Breast epithelium (tissue), 4 donors: ENCODE data around the gene FCER1G. TPM values are rescaled to one million over a fixed set of nuclear protein-coding genes. Genes with fewer than 3 reads are reported as not detected.

Source experiments
- DNase-seq, 2 donors: peaks; one replicate each; pipeline ENCODE4 v3.0.0-alpha.2; 2019; ENCODE audit warnings: low spot score in 2 of 2
- H3K27ac ChIP-seq, 2 donors: fragments of 200-600 bp; sonication (generic) in 1 of 2; one replicate each; pipeline ENCODE4 v1.5.1; 2016 to 2019; ENCODE audit warnings: mild to moderate bottlenecking in 1 of 2
- H3K27me3 ChIP-seq, 2 donors: fragments of 200-600 bp; sonication (generic) in 1 of 2; one replicate each; pipeline versions ENCODE4 v1.5.1 to v1.6.0; 2017 to 2019; ENCODE audit warnings: control low read depth in 1 of 2, mild to moderate bottlenecking in 1 of 2
- H3K36me3 ChIP-seq: fragments of 200-600 bp; one replicate; pipeline ENCODE4 v1.5.1; 2019
- H3K4me1 ChIP-seq, 2 donors: fragments of 200-600 bp; sonication (generic); one replicate each; pipeline ENCODE4 v1.5.1; 2016 to 2019; ENCODE audit warnings: control low read depth in 1 of 2
- H3K4me3 ChIP-seq, 3 donors: fragments of 200-600 bp; sonication (generic); 1 replicate in 2 of 3; 2 replicates in 1 of 3; pipeline ENCODE4 v1.5.1; 2016 to 2019; ENCODE audit warnings: mild to moderate bottlenecking in 3 of 3, moderate library complexity in 2 of 3
- H3K9me3 ChIP-seq, 2 donors: fragments of 200-600 bp; sonication (generic) in 1 of 2; one replicate each; pipeline ENCODE4 v1.5.1; 2016 to 2019; ENCODE audit warnings: control low read depth in 1 of 2
- CTCF ChIP-seq, 3 donors: fragments of 450-650 bp; IDR thresholded peaks; one replicate each; pipeline ENCODE4 v1.5.1; 2016 to 2017; ENCODE audit warnings: antibody characterized with exemption in 3 of 3, mild to moderate bottlenecking in 3 of 3, moderate library complexity in 3 of 3
- POLR2A ChIP-seq: fragments of 450-650 bp; IDR thresholded peaks from one replicate; pipeline ENCODE4 v1.6.1; 2016; ENCODE audit warnings: antibody characterized with exemption, mild to moderate bottlenecking, moderate library complexity
- POLR2AphosphoS5 ChIP-seq, 3 donors: sonication (generic); formaldehyde crosslinking; IDR thresholded peaks; one replicate each; pipeline ENCODE4 v1.6.1; 2017; ENCODE audit warnings: antibody characterized with exemption in 3 of 3
- intact Hi-C: fragments of 100-400 bp; cut with DNase I; formaldehyde crosslinking; loops from one replicate; pipeline ENCODE4 v1.15.1; 2023; ENCODE audit warnings: low total_unique reads
- total RNA-seq, 3 donors: library from RNA; depleted of rRNA; stranded (reverse); fragments of >200 nt; gene quantifications; one replicate each; pipeline ENCODE4 v1.1.0, GENCODE V29; 2016

Gene FCER1G
- total RNA-seq, 3 donors from 2014 or later, result 40.3 to 153 (median 70.1) TPM

GRCh38 chr1:161200421-161200991 is 14.6 kb upstream of the FCER1G start:
- Histone ChIP-seq H3K27me3 (no peaks in the 10 kb centered on the region), H3K4me3 (peak overlapping the region in 1 of 3 donors; percentile 69), H3K9me3 (no peaks in the 10 kb centered on the region), H3K4me1 (peaks cover 24% of the 10 kb centered on the region in 2 donors), H3K27ac (peak overlapping the region; percentile 97 to 98), H3K36me3 (no peaks in the 10 kb centered on the region)
- intact Hi-C loops, result no loop called here
- TF ChIP-seq CTCF (IDR thresholded peaks at IDR 0.05), result no peak
- TF ChIP-seq POLR2AphosphoS5 (IDR thresholded peaks at IDR 0.05), result no peak
- no peak for TF ChIP-seq POLR2A
- DNase-seq, result no peak

DNA sequence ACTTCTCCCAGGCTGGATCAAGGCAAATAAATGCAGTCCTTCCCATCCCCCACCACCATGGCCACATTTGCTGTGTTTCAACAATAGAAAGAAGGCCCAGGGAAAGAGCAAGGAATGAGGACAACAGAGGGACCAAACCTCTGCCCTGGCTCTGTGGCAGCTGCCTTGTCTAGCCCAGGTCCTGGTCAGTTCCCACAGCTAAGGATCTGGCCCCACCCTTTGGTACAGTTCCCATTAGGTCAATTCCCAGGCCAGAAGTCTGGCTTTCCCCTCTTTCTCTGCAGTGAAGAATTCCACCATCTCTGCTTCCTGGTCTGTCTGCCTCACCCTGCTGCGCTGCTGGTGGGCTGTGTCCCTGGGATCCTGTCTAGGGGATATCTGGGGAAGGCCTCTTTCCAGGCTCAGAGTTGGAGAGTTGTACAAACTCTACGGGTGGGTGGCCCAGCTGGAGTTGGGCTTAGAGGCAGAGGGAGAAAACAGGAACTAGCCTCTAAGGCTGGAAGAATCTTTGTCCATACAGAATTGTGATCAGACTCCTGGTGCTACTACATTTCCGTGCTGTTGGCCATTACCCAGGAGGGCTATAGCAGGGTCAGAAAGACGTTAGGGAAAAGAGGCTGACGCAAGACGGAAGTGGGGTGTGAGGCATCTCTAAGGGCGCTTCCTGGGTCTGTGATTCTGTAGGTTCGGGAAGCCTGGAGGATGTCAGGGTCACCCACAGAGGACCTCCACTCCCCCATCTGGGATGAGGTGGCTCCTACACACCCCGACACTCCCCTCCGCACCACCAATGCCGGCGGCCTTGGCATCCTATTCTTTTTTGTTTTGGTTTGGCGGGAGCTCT is 13.9 kb upstream of the FCER1G start:
- H3K27ac ChIP-seq, result peak overlapping the region; percentile 97 to 98
- intact Hi-C loops, result no loop called here
- peak overlapping the region; percentile 69 to 77 (median 76) for H3K4me3 ChIP-seq
- H3K27me3 ChIP-seq, result no peaks in the 10 kb centered on the region
- H3K9me3 ChIP-seq, result no peaks in the 10 kb centered on the region
- TF ChIP-seq POLR2AphosphoS5 (IDR thresholded peaks at IDR 0.05), result no peak
- TF ChIP-seq POLR2A, result no peak
- no peak for TF ChIP-seq CTCF (IDR thresholded peaks at IDR 0.05)
- H3K36me3 ChIP-seq, result no peaks in the 10 kb centered on the region
- H3K4me1 ChIP-seq, result peaks cover 24% of the 10 kb centered on the region in 2 donors
- DNase-seq, result no peak

DNA sequence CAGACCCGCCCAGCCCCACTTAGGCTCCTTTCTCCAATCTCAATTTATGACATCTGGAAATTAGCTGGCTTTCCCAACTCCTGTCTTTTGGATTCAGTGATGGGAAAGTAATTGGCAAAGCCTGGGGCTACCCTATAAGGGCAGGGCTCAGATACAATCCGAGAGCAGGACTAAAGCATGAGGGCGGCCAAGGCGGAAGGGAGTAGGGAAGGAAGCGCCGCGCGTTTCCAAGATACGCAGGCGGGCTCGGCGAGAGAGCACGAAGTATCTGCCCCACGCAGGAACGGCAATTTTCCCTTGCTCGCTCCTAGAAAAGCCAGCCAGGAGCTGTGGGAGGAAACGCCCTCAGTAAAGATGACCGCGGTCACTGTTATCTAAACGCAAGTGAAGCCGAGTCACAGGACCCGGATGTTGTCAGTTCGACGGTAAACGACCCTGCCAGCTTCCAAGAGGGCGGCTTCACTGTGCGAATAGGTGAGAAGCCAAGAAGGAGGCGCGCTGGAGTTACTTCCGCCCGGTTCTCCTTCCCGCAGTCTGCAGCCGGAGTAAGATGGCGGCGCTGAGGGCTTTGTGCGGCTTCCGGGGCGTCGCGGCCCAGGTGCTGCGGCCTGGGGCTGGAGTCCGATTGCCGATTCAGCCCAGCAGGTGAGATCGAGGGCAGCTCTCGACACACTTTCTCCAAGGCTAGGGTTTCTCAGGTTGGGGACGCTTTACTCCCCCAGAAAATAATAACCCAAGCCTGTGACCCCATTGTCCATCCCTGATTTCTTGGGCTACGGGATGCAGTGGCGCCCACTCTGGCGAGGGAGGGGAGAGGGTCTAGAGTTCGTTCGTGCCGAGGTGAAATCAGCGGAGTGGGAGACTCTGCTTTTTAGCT is 13.0 kb upstream of the FCER1G start, which contains the start of gene NDUFS2:
Gene NDUFS2, plus strand, starts transcription at position 532 of the 877 bp plus-strand sequence. Its CDS starts 19 bp downstream, at position 551.
- intact Hi-C loops, result no loop called here
- H3K9me3 ChIP-seq, result no peaks in the 10 kb centered on the region
- TF ChIP-seq POLR2AphosphoS5 (IDR thresholded peaks at IDR 0.05) (peak; percentile 84 to 93 (median 90)), CTCF (IDR thresholded peaks at IDR 0.05) (peak in 1 of 3 donors; percentile 9), POLR2A (peak; percentile 62)
- peak within 1 kb of the TSS; percentile 69 to 77 (median 76) for H3K4me3 ChIP-seq
- no peaks in the 10 kb centered on the region for H3K36me3 ChIP-seq
- H3K4me1 ChIP-seq, result peaks cover 24% of the 10 kb centered on the region in 2 donors
- DNase-seq, result peak; percentile 96 to 99
- peak within 1 kb of the TSS; percentile 97 to 98 for H3K27ac ChIP-seq
- no peaks in the 10 kb centered on the region for H3K27me3 ChIP-seq

DNA sequence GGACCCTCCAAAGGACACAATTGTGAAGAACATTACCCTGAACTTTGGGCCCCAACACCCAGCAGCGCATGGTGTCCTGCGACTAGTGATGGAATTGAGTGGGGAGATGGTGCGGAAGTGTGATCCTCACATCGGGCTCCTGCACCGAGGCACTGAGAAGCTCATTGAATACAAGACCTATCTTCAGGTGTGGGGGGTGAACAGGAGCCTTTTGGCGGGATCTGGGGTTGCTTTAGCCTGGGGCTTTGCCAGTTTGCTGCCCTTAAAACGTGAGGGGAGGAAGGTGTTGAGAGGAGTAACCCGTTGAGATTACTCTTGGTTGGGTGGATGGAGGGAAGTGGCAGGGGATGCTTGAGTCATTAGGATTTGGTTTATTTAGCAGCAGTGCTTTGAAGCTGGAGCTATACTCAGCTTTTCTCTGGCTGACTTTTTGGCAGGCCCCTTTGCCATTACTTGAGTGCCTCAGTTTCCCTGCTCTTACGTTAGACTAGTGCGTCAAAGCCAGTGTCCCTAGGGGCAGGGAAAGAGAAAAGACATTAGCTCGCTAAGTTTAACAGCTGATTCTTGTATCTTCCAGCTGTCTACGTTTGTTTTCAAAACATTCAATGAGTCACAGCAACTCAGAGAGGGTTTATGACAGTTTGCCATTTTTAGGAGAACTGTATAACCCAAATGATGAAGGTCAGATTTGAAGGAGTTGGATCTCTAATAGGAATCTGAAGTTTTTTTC is 8.5 kb upstream of the FCER1G start:
- TF ChIP-seq CTCF (IDR thresholded peaks at IDR 0.05), result no peak
- no peak for TF ChIP-seq POLR2AphosphoS5 (IDR thresholded peaks at IDR 0.05)
- no peak for TF ChIP-seq POLR2A
- H3K9me3 ChIP-seq, result no peaks in the 10 kb centered on the region
- DNase-seq, result no peak
- H3K27ac ChIP-seq, result peak overlapping the region; percentile 2 to 78
- no peak overlapping the region for H3K4me3 ChIP-seq
- H3K27me3 ChIP-seq, result no peaks in the 10 kb centered on the region
- no peaks in the 10 kb centered on the region for H3K36me3 ChIP-seq
- peaks cover 0 to 3% of the 10 kb centered on the region in 2 donors for H3K4me1 ChIP-seq
- intact Hi-C loops, result no loop called here
